Measurements from ENCODE around the gene C1QTNF1.

DNA sequence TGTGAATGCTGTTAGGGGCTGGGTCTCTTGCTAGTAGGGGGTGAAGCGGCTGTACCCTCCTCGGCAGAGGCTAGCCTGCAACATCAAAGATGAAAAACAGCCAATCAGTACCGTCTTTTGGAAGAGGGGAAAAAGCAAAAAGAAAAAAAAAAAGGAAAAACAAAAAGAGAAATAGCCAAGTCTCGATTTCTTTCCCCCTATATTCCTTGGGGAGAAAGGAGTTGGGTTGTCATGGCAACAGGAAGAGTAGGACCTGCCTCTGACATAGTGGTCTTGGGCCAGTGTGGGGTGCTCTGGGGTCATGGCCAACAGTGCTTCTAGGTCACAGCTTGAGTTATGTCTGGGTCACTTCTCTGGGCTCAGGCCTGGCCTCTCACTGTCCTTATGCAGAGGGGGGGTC lies 68.6 kb downstream of the C1QTNF1 start:
- TF ChIP-seq, protein P1, sequence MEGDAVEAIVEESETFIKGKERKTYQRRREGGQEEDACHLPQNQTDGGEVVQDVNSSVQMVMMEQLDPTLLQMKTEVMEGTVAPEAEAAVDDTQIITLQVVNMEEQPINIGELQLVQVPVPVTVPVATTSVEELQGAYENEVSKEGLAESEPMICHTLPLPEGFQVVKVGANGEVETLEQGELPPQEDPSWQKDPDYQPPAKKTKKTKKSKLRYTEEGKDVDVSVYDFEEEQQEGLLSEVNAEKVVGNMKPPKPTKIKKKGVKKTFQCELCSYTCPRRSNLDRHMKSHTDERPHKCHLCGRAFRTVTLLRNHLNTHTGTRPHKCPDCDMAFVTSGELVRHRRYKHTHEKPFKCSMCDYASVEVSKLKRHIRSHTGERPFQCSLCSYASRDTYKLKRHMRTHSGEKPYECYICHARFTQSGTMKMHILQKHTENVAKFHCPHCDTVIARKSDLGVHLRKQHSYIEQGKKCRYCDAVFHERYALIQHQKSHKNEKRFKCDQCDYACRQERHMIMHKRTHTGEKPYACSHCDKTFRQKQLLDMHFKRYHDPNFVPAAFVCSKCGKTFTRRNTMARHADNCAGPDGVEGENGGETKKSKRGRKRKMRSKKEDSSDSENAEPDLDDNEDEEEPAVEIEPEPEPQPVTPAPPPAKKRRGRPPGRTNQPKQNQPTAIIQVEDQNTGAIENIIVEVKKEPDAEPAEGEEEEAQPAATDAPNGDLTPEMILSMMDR (IDR thresholded peaks at IDR 0.05; ENCODE audit: insufficient read depth, low read length), result no peak
- TF ChIP-seq POLR2AphosphoS5 (IDR thresholded peaks at IDR 0.05; ENCODE audit: low read depth), result no peak
- TF ChIP-seq GABPA (IDR thresholded peaks at IDR 0.05; ENCODE audit: low read depth), result no peak
